WTC11 (cell line): Measurements from ENCODE around the gene SMAD6. TPM values are rescaled to one million over a fixed set of nuclear protein-coding genes. Genes with fewer than 3 reads are reported as not detected.
A peak's percentile ranks its signal among the peaks of the same experiment; 100 is the strongest.

Experiments used
- ATAC-seq: fragments of 200-7000 bp; cut with Tn5 transposase; 2 replicates; pipeline ENCODE4 v1.10.0; 2021; ENCODE audit warnings: mild to moderate bottlenecking, moderate library complexity
- CTCF ChIA-PET: fragments of 300-600 bp; sonication (Branson Sonifier 250); formaldehyde crosslinking; loops from one replicate; lab custom pipeline; 2021; ENCODE audit warnings: antibody characterized with exemption; lab: Charles Lee
- POLR2A ChIA-PET: fragments of 350-600 bp; sonication (Branson Sonifier 250); formaldehyde crosslinking; loops from one replicate; lab custom pipeline; 2021; ENCODE audit warnings: antibody characterized with exemption; lab: Charles Lee
- DNase-seq: peaks from one replicate; pipeline ENCODE4 v3.0.0; 2021; ENCODE audit warnings: low spot score
- H3K27ac Mint-ChIP-seq: 2 replicates; pipeline ENCODE4 v1.8.0; 2021; ENCODE audit warnings: mixed read lengths
- H3K27me3 Mint-ChIP-seq: 2 replicates; pipeline ENCODE4 v1.8.0; 2021; ENCODE audit warnings: low read depth, mild to moderate bottlenecking, moderate library complexity, mixed read lengths
- H3K36me3 Mint-ChIP-seq: 2 replicates; pipeline ENCODE4 v1.8.0; 2021; ENCODE audit warnings: mixed read lengths
- H3K4me1 Mint-ChIP-seq: 2 replicates; pipeline ENCODE4 v1.8.0; 2022; ENCODE audit warnings: mixed read lengths
- H3K4me3 Mint-ChIP-seq: 2 replicates; pipeline ENCODE4 v1.8.0; 2021; ENCODE audit warnings: mild to moderate bottlenecking, moderate library complexity, mixed read lengths
- H3K9me3 Mint-ChIP-seq: 2 replicates; pipeline ENCODE4 v1.8.0; 2021; ENCODE audit warnings: mixed read lengths
- AFF4 ChIP-seq: sonication (generic); formaldehyde crosslinking; IDR thresholded peaks from 2 replicates; pipeline ENCODE4 v1.8.1; 2023; ENCODE audit warnings: mild to moderate bottlenecking, missing genetic modification reagents, borderline replicate concordance
- ARID4B ChIP-seq: sonication (generic); formaldehyde crosslinking; IDR thresholded peaks from 2 replicates; pipeline ENCODE4 v1.8.0; 2023; ENCODE audit warnings: missing genetic modification reagents, mild to moderate bottlenecking, borderline replicate concordance
- ATF1 ChIP-seq: sonication (generic); formaldehyde crosslinking; IDR thresholded peaks from 2 replicates; pipeline ENCODE4 v1.8.1; 2023; ENCODE audit warnings: mild to moderate bottlenecking, moderate library complexity, missing genetic modification reagents
- ATF2 ChIP-seq: sonication (generic); formaldehyde crosslinking; IDR thresholded peaks from 2 replicates; pipeline ENCODE4 v1.8.1; 2022; ENCODE audit warnings: low read depth, missing genetic modification reagents, borderline replicate concordance
- CBFB ChIP-seq: sonication (generic); formaldehyde crosslinking; IDR thresholded peaks from 2 replicates; pipeline ENCODE4 v1.8.1; 2022; ENCODE audit warnings: mild to moderate bottlenecking, low read depth, missing genetic modification reagents
- CTCF ChIP-seq: fragments of 200-600 bp; IDR thresholded peaks from 2 replicates; pipeline ENCODE4 v1.8.0; 2022; ENCODE audit warnings: antibody characterized with exemption
- E2F1 ChIP-seq: sonication (generic); formaldehyde crosslinking; IDR thresholded peaks from 2 replicates; pipeline ENCODE4 v1.8.0; 2022; ENCODE audit warnings: mild to moderate bottlenecking, missing genetic modification reagents
- E2F4 ChIP-seq: sonication (generic); formaldehyde crosslinking; IDR thresholded peaks from 2 replicates; pipeline ENCODE4 v1.8.1; 2022; ENCODE audit warnings: low read depth, mild to moderate bottlenecking, moderate library complexity, missing genetic modification reagents, borderline replicate concordance
- EMX1 ChIP-seq: fragments of 250-450 bp; sonication (Bioruptor Pico); IDR thresholded peaks from 2 replicates; pipeline ENCODE4 v1.8.0; 2021; ENCODE audit warnings: mild to moderate bottlenecking
- FOXK1 ChIP-seq: sonication (generic); formaldehyde crosslinking; IDR thresholded peaks from 2 replicates; pipeline ENCODE4 v1.8.0; 2022; ENCODE audit warnings: mild to moderate bottlenecking, moderate library complexity, missing genetic modification reagents
- HMGA2 ChIP-seq: fragments of 250-450 bp; sonication (Bioruptor Pico); IDR thresholded peaks from 2 replicates; pipeline ENCODE4 v1.4.0; 2021; ENCODE audit warnings: mild to moderate bottlenecking, moderate library complexity
- IRF2 ChIP-seq: sonication (generic); formaldehyde crosslinking; IDR thresholded peaks from 2 replicates; pipeline ENCODE4 v1.8.0; 2022; ENCODE audit warnings: low read depth, missing genetic modification reagents, borderline replicate concordance
- MAX ChIP-seq: sonication (generic); formaldehyde crosslinking; IDR thresholded peaks from 2 replicates; pipeline ENCODE4 v1.8.0; 2022; ENCODE audit warnings: mild to moderate bottlenecking, missing genetic modification reagents
- PREB ChIP-seq: sonication (generic); formaldehyde crosslinking; IDR thresholded peaks from 2 replicates; pipeline ENCODE4 v1.8.1; 2022; ENCODE audit warnings: mild to moderate bottlenecking, missing genetic modification reagents, moderate library complexity, borderline replicate concordance
- ZNF138 ChIP-seq: sonication (generic); formaldehyde crosslinking; conservative IDR thresholded peaks from 2 replicates; pipeline ENCODE4 v1.8.1; 2022; ENCODE audit warnings: mild to moderate bottlenecking, moderate library complexity, missing genetic modification reagents
- ZNF396 ChIP-seq: fragments of 250-450 bp; sonication (Bioruptor Pico); IDR thresholded peaks from 2 replicates; pipeline ENCODE4 v1.8.0; 2021; ENCODE audit warnings: mild to moderate bottlenecking, moderate library complexity, borderline replicate concordance
- ZNF423 ChIP-seq: fragments of 250-450 bp; sonication (Bioruptor Pico); IDR thresholded peaks from 2 replicates; pipeline ENCODE4 v2.1.2; 2022; ENCODE audit warnings: mild to moderate bottlenecking, moderate library complexity
- total RNA-seq: library from RNA; stranded (reverse); gene quantifications from 3 replicates; pipeline ENCODE4 v1.2.3, GENCODE V29; 2021

Gene SMAD6
- total RNA-seq, 1 experiment from 2014 or later, result 13.9 TPM

- Mint-ChIP-seq H3K4me3 (no peak overlapping the region), H3K9me3 (no peaks in the 10 kb centered on the region), H3K27me3 (no peaks in the 10 kb centered on the region), H3K4me1 (peaks cover 10% of the 10 kb centered on the region), H3K27ac (peak overlapping the region; percentile 1; the same call in 1 of the 2 replicates), H3K36me3 (no peaks in the 10 kb centered on the region)
- TF ChIP-seq PREB (no peak), HMGA2 (CRISPR knock-in tag) (no peak)
- DNase-seq (no peak), ATAC-seq (no peak)
- ChIA-PET POLR2A (no interaction called here), CTCF (no interaction called here)
Observed at GRCh38 chr15:66785637-66786036, 83.6 kb downstream of the SMAD6 start.

GRCh38 chr15:66786222-66786621, 84.2 kb downstream of the SMAD6 start:
- ATAC-seq, result no peak
- H3K27ac Mint-ChIP-seq, result peak overlapping the region; percentile 1; the same call in 1 of the 2 replicates
- no peak for DNase-seq
- H3K4me1 Mint-ChIP-seq, result peaks cover 8% of the 10 kb centered on the region; the same call in 1 of the 2 replicates
- H3K36me3 Mint-ChIP-seq, result no peaks in the 10 kb centered on the region
- no peak overlapping the region for H3K4me3 Mint-ChIP-seq
- ChIA-PET POLR2A (no interaction called here), CTCF (no interaction called here)
- H3K9me3 Mint-ChIP-seq, result peaks cover 4% of the 10 kb centered on the region
- H3K27me3 Mint-ChIP-seq, result no peaks in the 10 kb centered on the region
- no peak for TF ChIP-seq IRF2 (CRISPR knock-in tag)
- TF ChIP-seq ZNF138 (CRISPR knock-in tag), result no peak
- no peak for TF ChIP-seq E2F1
- no peak for TF ChIP-seq EMX1 (CRISPR knock-in tag)
- no peak for TF ChIP-seq AFF4 (CRISPR knock-in tag)
- TF ChIP-seq E2F4 (CRISPR knock-in tag), result no peak
- no peak for TF ChIP-seq FOXK1 (CRISPR knock-in tag)
- TF ChIP-seq CBFB (CRISPR knock-in tag), result no peak
- TF ChIP-seq CTCF, result no peak
- no peak for TF ChIP-seq ZNF423 (CRISPR knock-in tag)
- no peak for TF ChIP-seq ZNF396 (CRISPR knock-in tag)
- TF ChIP-seq MAX (CRISPR knock-in tag), result no peak
- TF ChIP-seq ATF1 (CRISPR knock-in tag), result no peak
- TF ChIP-seq ATF2 (CRISPR knock-in tag), result no peak
- no peak for TF ChIP-seq HMGA2 (CRISPR knock-in tag)
- TF ChIP-seq ARID4B, result no peak
